Mesothelial cell of epicardium (in vitro differentiated cells): ENCODE measurements around the gene SLC6A7. TPM values are rescaled to one million over a fixed set of nuclear protein-coding genes. Genes with fewer than 3 reads are reported as not detected.
A peak's percentile ranks its signal among the peaks of the same experiment; 100 is the strongest.

Source experiments
- DNase-seq, 2 experiments: peaks; one replicate each; pipeline ENCODE4 v3.0.0; 2021; ENCODE audit warnings: low spot score in 2 of 2; ENCODE audit not compliant: unreplicated experiment in 2 of 2
- H3K27ac Mint-ChIP-seq: 2 replicates; pipeline ENCODE4 v1.8.0; 2021; ENCODE audit warnings: mixed read lengths
- H3K27me3 Mint-ChIP-seq: 2 replicates; pipeline ENCODE4 v1.8.0; 2021; ENCODE audit warnings: low read depth, mixed read lengths
- H3K36me3 Mint-ChIP-seq: 2 replicates; pipeline ENCODE4 v1.8.0; 2021; ENCODE audit warnings: mixed read lengths
- H3K4me1 Mint-ChIP-seq: 2 replicates; pipeline ENCODE4 v1.8.0; 2021; ENCODE audit warnings: mixed read lengths
- H3K4me3 Mint-ChIP-seq: 2 replicates; pipeline ENCODE4 v1.8.0; 2021; ENCODE audit warnings: mild to moderate bottlenecking, moderate library complexity, mixed read lengths
- H3K9me3 Mint-ChIP-seq: 2 replicates; pipeline ENCODE4 v1.8.0; 2021; ENCODE audit warnings: mixed read lengths
- CTCF ChIP-seq: fragments of 200-600 bp; sonication (generic); IDR thresholded peaks from one replicate; pipeline ENCODE4 v1.5.0; 2021; ENCODE audit warnings: antibody characterized with exemption; ENCODE audit not compliant: unreplicated experiment
- total RNA-seq: library from RNA; stranded (reverse); gene quantifications from 3 replicates; pipeline ENCODE4 v1.2.1, GENCODE V29; 2021

SLC6A7 gene
- total RNA-seq, 1 donor from 2014 or later: not detected

- no peak overlapping the region for H3K4me3 Mint-ChIP-seq
- DNase-seq: no peak
- peaks cover 52% of the 10 kb centered on the region for H3K4me1 Mint-ChIP-seq
- no peaks in the 10 kb centered on the region for H3K36me3 Mint-ChIP-seq
- TF ChIP-seq CTCF: no peak
- H3K9me3 Mint-ChIP-seq: no peaks in the 10 kb centered on the region
- H3K27me3 Mint-ChIP-seq: peaks cover 8% of the 10 kb centered on the region
- peak overlapping the region; percentile 87 for H3K27ac Mint-ChIP-seq
Observed at GRCh38 chr5:150160448-150161081, 29.3 kb upstream of the SLC6A7 start.

GRCh38 chr5:150161242-150162141 lies 28.4 kb upstream of the SLC6A7 start:
- H3K4me1 Mint-ChIP-seq: peaks cover 49% of the 10 kb centered on the region
- no peak overlapping the region for H3K4me3 Mint-ChIP-seq
- peak in 1 of 2 experiments; percentile 94 for DNase-seq
- no peaks in the 10 kb centered on the region for H3K9me3 Mint-ChIP-seq
- peak overlapping the region; percentile 83 for H3K27ac Mint-ChIP-seq
- no peaks in the 10 kb centered on the region for H3K36me3 Mint-ChIP-seq
- TF ChIP-seq CTCF: peak; percentile 84
- H3K27me3 Mint-ChIP-seq: peaks cover 16% of the 10 kb centered on the region

- Mint-ChIP-seq H3K4me3 (no peak overlapping the region), H3K4me1 (peaks cover 46% of the 10 kb centered on the region), H3K27ac (peak overlapping the region; percentile 43), H3K27me3 (peaks cover 17% of the 10 kb centered on the region), H3K36me3 (no peaks in the 10 kb centered on the region), H3K9me3 (no peaks in the 10 kb centered on the region)
- no peak for TF ChIP-seq CTCF
- DNase-seq: no peak
Observed at GRCh38 chr5:150162142-150162513, 27.7 kb upstream of the SLC6A7 start.

- Mint-ChIP-seq H3K36me3 (no peaks in the 10 kb centered on the region), H3K9me3 (no peaks in the 10 kb centered on the region), H3K27ac (no peak overlapping the region), H3K4me3 (no peak overlapping the region), H3K27me3 (peaks cover 26% of the 10 kb centered on the region), H3K4me1 (peaks cover 43% of the 10 kb centered on the region)
- DNase-seq: no peak
- TF ChIP-seq CTCF: no peak
Observed at GRCh38 chr5:150163035-150163434, 26.8 kb upstream of the SLC6A7 start.

- peaks cover 32% of the 10 kb centered on the region for H3K27me3 Mint-ChIP-seq
- peaks cover 46% of the 10 kb centered on the region for H3K4me1 Mint-ChIP-seq
- peak overlapping the region; percentile 59 for H3K27ac Mint-ChIP-seq
- no peak for DNase-seq
- H3K36me3 Mint-ChIP-seq: no peaks in the 10 kb centered on the region
- no peak overlapping the region for H3K4me3 Mint-ChIP-seq
- no peak for TF ChIP-seq CTCF
- no peaks in the 10 kb centered on the region for H3K9me3 Mint-ChIP-seq
Observed at GRCh38 chr5:150163547-150164059, 26.3 kb upstream of the SLC6A7 start.
